ENCODE measurements around the gene ACVRL1.

Gene ACVRL1

GRCh38 chr12:51895378-51896135, 11.7 kb upstream of the ACVRL1 start:
- no peak for TF ChIP-seq CTCF (IDR thresholded peaks at IDR 0.05; ENCODE audit: low read depth, low read length, missing control alignments)
- no peak for DNase-seq (ENCODE audit: low read depth)
- H3K4me3 ChIP-seq (ENCODE audit: low read depth, low read length) = no peak overlapping the region
- in situ Hi-C loops (cut with HindIII; ENCODE audit: low sequenced_read_pairs) = no loop called here

GRCh38 chr12:51896236-51896635, 11.1 kb upstream of the ACVRL1 start:
- no peak for TF ChIP-seq CTCF (IDR thresholded peaks at IDR 0.05; ENCODE audit: low read depth, low read length, missing control alignments)
- no peak overlapping the region for H3K4me3 ChIP-seq (ENCODE audit: low read depth, low read length)
- in situ Hi-C loops (cut with HindIII; ENCODE audit: low sequenced_read_pairs) = no loop called here
- no peak for DNase-seq (ENCODE audit: low read depth)

- no peak for DNase-seq (ENCODE audit: low read depth)
- in situ Hi-C loops (cut with HindIII; ENCODE audit: low sequenced_read_pairs) = no loop called here
- TF ChIP-seq CTCF (IDR thresholded peaks at IDR 0.05; ENCODE audit: low read depth, low read length, missing control alignments) = no peak
- H3K4me3 ChIP-seq (ENCODE audit: low read depth, low read length) = no peak overlapping the region
Observed at GRCh38 chr12:51897181-51897580, 10.1 kb upstream of the ACVRL1 start.

- TF ChIP-seq CTCF (IDR thresholded peaks at IDR 0.05; ENCODE audit: low read depth, low read length, missing control alignments) = no peak
- DNase-seq (ENCODE audit: low read depth) = no peak
- H3K4me3 ChIP-seq (ENCODE audit: low read depth, low read length) = no peak overlapping the region
- in situ Hi-C loops (cut with HindIII; ENCODE audit: low sequenced_read_pairs) = no loop called here
Observed at GRCh38 chr12:51898506-51898905, 8.8 kb upstream of the ACVRL1 start.

GRCh38 chr12:51898937-51899336, 8.4 kb upstream of the ACVRL1 start:
- no peak for DNase-seq (ENCODE audit: low read depth)
- no peak overlapping the region for H3K4me3 ChIP-seq (ENCODE audit: low read depth, low read length)
- in situ Hi-C loops (cut with HindIII; ENCODE audit: low sequenced_read_pairs) = no loop called here
- TF ChIP-seq CTCF (IDR thresholded peaks at IDR 0.05; ENCODE audit: low read depth, low read length, missing control alignments) = no peak

GRCh38 chr12:51900323-51900889, 6.9 kb upstream of the ACVRL1 start:
- no peak for TF ChIP-seq CTCF (IDR thresholded peaks at IDR 0.05; ENCODE audit: low read depth, low read length, missing control alignments)
- in situ Hi-C loops (cut with HindIII; ENCODE audit: low sequenced_read_pairs) = no loop called here
- no peak for DNase-seq (ENCODE audit: low read depth)
- no peak overlapping the region for H3K4me3 ChIP-seq (ENCODE audit: low read depth, low read length)

Measured in astrocyte of the cerebellum (primary cell).